Anterior cingulate cortex (tissue), 58 donors: ENCODE data around the gene BBS10.
"Not testable (repeated sequence)": the region's sequence is repeated elsewhere in the genome, so short reads cannot be mapped to it uniquely, and the experiment has no call there.

Experiments used
- DNase-seq, 58 donors: peaks; one replicate each; lab custom pipeline; 2025; lab: John Stamatoyannopoulos, UW

Gene BBS10

DNA sequence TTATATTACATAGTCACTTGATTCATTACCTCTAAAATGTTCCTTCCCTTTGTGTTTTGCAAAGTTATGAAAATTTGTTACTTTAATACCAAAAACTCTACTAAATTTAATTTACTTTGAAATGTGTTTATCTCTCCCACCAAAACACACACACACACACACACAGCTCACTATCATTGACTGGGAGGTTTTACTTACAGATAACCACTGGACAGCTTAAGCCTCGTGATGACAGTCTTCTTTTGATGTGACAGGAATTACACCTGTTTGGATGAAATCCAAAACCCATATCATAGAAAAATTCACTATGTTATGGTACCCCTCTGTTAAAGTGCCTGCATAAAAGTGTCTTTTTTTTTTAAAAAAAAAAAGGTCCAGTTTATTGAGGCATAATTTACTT, 15.6 kb downstream of the BBS10 start:
- no peak for DNase-seq

DNA sequence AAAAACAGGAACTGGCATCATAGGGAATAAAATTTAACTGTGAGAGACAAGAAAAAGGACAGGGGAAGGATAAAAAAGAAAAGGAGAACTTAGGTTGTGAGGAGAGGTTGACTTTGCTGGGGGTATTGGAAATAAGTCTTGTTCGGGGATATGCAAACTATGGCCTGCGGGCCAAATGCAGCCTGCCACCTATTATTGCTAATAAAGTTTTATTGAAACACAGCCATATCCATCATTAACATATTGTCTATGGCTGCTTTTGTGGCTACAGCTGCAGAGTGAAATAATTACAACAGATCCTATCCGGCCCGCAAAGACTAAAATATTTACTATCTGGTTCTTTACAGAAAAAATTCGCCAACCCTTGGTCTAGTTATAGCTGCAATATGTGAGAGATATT, 18.6 kb downstream of the BBS10 start:
- no peak for DNase-seq

DNA sequence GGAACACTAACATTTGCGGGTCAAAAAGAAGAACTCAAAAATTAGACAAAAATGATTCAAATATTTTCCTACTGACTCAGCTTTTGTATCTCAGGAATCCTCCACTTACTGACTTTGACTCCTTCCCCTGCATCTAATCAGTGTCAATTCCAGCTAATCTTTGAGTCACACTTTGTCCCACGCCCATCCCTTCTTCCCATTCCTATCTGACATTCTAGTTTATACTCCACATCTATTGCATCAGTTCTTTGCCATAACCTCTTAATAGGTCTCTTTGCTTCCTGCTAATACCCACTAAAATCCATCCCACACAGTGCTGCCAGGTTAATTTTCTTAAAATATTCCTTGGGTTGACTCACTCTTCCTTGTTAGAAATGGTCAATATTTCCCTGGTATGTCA, 19.1 kb downstream of the BBS10 start:
- no peak for DNase-seq

DNA sequence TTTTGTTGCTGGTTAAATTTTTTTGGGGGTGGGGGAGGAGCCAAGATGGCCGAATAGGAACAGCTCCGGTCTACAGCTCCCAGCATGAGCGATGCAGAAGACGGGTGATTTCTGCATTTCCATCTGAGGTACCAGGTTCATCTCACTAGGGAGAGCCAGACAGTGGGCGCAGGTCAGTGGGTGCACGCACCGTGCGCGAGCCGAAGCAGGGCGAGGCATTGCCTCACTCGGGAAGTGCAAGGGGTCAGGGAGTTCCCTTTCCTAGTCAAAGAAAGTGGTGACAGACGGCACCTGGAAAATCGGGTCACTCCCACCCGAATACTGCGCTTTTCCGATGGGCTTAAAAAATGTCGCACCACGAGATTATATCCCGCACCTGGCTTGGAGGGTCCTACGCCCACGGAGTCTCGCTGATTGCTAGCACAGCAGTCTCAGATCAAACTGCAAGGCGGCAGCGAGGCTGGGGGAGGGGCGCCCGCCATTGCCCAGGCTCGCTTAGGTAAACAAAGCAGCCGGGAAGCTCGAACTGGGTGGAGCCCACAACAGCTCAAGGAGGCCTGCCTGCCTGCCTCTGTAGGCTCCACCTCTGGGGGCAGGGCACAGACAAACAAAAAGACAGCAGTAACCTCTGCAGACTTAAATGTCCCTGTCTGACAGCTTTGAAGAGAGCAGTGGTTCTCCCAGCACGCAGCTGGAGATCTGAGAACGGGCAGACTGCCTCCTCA, 28.5 kb downstream of the BBS10 start:
- DNase-seq, result not testable (repeated sequence)

DNA sequence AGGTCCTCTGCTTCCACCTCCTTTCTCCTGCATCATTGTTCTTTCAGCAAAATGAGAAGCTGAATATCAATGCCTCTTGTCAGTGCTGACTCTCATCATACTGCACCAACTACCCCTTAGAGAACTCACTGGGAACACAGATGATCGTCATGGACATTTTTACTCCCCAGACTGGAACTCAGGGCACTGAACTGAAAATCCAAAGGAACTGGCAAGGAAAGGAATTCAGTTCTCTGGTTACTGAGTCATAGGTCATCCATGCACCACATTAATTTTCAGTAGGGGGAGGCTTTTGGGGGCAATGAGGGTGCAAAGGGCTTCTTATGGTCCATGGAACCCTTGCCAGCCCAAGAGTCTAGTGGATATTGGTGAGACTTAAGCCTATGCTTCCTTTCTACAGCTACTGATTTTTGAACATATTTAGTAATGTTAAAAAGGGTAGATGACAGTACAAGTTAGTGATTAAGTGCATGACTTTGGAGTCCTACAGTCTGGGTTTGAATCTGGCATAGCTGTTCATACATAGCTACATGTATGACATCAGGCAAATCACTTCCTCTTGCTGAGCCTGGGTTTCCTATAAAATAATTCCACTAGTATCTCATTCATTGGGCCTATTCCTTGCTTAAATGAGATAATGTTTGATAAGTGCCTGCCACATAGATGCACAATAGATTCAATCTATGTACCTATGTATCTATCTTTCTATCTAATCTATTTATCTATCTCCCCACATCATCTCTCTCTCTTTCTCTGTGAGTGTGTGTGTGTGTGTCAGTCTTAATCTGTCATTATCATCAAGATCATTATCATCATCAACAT, 29.2 kb downstream of the BBS10 start:
- no peak for DNase-seq

DNA sequence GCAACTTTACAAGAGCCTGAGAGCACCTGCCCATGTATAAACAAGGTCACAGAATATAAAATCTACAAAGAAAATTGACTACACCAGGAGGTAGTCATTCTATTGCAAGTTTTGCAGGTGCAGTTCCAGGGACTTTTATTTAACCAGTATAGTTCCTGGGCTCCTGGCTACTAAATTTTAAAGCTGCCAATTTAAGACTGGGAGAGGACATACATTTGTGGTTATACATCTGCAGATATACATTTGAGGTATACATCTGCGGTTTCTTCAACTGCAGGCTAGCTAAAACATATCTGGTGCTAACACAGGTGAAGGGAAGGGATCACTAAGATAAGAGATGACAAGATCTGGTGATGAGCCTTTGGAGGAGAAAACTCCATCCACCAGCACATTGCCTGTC, 30.2 kb downstream of the BBS10 start:
- no peak for DNase-seq

DNA sequence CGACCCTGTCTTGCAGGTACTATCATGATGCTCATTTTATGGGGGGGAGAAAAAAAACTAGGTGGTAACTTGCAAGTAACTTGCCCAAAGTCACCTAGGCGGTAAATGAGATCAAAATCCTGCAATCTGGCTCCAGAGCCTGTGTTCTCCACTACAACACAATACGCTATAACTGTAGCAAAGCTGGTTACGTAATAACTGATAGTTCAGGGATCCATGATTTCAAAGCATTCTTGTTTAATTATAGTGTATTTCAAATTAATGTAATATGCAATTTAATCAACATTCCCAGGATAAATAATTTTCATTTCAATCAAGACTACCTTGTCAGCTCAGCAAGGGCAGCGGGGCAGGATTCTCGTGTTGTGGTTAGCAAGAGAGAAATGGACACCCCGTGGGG, 31.7 kb downstream of the BBS10 start:
- DNase-seq, result no peak

DNA sequence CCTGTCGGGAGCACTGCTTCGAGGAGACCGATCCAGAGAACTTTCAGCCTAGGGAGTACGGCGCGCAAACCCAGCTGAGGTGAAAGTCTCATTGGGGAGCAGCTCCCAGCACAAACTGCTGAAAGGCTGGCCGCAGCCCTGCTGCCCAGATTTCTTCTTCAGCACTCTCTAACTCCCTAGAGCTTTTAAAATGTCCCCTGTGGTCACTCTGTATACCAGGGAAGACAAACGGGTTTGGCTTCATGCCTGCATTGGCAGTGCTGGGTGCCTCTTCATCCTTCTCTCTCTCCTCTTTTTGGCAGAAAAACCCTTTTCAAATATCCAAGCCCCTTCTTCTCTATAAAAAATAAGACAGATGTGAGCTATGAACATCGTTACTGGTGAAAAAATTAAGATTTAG, 34.9 kb downstream of the BBS10 start:
- DNase-seq, result no peak

DNA sequence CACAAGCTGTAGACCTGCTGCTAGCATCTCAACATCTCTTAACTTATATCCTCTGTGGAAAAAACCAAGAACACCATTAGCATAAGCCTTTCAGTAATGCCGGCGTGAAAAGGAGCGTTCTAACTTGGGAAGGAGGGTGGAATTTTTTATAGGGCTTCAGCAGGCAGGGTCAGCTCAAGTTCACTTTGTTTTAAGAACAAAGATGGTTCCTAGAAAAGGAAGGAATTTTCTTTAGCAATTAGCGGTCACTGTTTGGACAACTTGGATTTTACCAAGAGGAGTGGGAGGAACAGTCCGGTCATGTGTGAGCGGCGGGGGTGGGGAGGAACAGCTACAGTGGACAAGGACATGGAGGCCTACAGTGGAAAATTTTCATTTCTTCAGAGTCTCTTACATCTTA, 35.9 kb downstream of the BBS10 start:
- no peak for DNase-seq

DNA sequence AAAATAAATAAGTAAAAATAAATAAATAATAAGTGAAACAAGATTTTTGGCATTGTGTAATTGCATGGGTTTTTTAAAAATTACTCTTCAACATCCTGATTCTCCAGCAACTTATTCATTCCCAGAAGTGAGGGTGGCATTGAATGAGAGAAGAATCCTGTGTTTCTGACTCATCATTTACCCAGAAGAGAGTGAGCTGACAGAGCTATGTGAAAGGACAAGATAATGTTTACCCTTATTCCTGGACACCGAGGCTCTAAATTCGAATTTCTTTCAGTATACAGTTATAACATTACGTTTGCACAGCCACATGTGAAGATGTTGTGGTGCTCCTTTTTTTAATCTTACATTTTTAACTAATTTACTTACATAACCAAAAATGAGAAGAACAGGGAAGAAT, 36.4 kb downstream of the BBS10 start:
- no peak for DNase-seq

DNA sequence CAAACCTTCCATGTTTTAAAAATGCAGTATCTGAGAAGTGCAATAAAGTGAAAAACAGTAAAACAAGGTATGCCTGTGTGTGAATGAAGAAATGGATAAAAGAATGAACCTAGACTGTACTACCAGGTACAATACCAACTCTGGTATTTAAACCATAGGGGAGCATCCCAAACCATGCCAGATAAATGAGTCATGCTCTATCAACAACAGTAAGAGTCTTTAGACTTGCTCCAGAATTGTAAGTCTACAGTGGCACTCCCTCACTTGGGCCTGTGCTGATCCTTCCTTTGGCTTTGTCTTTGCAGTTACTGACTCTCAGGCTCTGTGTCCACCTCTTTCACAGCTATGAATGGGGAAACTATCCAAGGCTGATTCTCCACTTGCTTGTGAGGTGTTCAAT, 38.1 kb downstream of the BBS10 start:
- DNase-seq, result no peak

DNA sequence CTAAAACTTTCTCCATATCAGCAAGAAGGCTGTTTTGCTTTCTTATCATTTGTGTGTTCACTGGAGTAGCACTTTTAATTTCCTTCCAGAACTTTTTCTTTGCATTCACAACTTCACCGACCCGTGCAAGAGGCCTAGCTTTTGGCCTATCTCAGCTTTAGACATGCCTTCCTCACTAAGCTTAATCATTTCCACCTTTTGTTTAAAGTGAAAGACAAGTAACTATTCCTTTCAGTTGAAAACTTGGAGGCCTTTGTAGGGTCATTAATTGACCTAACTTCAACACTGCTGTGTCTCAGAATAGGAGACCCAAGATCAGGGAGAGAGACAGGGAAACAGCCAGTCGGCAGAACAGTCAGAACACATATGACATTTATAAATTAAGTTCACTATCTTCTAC, 39.3 kb downstream of the BBS10 start:
- DNase-seq, result no peak

DNA sequence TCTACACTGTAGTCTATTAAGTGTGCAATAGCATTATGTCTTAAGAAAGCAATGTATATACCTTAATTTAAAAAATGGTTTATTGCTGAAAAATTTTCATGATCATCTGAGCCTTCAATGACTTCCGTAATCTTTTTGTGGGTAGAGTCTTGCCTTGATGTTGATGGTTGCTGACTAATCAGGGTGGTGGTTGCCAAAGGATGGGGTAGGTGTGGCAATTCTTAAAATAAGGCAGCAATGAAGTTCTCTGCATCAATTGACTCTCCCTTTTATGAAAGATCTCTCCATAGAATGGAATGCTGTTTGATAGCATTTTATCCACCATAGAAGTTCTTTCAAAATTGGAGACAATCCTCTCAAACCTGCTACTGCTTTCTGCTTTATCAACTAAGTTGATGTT, 41.1 kb downstream of the BBS10 start:
- no peak for DNase-seq

DNA sequence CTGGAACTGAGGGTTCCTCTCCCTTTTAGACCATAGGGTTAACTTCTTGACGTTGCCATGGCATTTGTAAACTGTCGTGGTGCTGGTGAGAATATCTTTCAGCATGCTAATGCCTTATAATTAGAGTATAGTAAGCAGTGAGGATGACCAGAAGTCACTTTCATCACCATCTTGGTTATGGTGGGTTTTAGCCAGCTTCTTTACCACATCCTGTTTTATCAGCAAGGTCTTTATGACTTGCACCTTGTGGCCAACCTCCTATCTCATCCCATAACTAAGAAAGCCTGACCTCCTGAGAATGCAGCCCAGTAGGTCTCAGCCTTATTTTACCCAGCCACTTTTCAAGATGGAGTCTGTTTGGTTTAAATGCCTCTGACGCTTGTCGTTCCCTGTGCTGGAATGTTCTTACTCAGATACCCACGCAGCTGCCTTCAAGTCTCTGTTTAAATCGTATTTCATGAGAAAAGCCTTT, 44.2 kb downstream of the BBS10 start:
- DNase-seq, result no peak

DNA sequence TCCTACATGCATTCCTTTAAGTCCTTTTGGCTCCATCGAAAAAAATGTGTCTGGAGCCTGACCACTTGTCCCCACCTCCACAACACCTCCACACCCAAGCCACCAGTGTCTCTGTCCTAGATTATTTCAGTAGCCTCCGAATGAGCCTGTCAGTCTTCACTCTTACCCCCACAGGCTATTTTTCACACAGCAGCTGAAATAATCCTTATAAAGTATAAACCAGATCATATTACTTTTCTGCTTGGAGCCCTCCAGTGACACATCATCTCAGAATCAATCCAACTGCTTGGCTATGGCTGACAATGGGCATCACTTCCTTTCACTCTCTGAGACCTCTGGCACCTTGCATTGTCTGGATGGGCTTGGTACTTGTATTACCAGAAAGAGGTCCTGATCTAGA, 44.9 kb downstream of the BBS10 start:
- no peak for DNase-seq

DNA sequence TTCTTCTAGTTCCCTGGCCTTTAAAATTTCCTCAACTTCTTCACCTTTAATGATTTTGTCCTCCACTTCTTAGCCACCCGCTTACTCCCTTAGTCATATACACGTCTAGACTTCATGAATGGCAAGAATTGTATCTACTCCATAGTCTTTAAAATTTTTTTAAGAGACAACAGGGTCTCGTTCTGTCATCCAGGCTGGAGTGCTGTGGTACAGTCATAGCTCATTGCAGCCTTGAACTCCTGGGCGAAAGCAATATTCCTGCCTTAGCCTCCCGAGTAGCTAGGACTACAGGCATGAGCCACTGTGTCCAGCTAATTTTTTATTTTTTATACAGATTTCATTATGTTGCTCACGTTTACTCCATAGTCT, 47.9 kb downstream of the BBS10 start:
- DNase-seq, result no peak

DNA sequence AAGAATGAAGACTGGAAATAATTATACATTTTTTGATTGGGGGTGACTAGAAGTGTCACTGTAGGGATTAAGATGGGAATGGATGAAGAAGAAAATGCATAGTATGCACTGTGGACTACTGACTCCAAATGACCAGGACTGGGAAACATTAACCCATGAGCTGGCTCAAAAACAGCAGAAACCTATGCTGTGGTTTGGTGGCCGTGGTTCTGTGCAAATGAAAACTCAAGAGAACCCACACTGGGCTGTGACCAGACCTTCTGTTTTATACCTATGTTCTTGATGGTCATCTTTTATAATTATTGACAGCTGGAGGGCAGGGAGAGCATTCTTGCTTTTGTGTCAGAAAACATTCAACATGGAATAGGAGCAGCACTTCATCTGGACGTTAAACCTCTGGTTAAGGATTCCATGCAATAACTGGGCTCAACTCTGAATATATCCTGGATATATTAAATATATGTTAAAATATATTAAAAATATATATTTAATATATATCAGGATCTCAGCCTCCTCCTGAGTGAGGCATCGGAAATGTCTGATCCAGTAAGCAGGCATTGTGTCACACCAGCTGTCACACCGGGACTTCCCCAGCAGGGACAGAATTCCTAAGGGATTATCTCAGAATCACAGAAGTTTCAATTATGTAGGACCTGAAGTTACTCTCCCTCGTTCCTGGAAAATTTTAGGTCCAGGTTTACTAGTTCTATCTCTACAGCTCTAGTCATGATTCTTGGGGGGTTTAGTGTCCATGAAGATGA, 48.5 kb downstream of the BBS10 start:
- DNase-seq, result no peak
